ENCODE results near the gene CHPF. TPM values are rescaled to one million over a fixed set of nuclear protein-coding genes. Genes with fewer than 3 reads are reported as not detected.

CHPF gene
- total RNA-seq, 1 experiment from 2014 or later: 104 TPM

DNA sequence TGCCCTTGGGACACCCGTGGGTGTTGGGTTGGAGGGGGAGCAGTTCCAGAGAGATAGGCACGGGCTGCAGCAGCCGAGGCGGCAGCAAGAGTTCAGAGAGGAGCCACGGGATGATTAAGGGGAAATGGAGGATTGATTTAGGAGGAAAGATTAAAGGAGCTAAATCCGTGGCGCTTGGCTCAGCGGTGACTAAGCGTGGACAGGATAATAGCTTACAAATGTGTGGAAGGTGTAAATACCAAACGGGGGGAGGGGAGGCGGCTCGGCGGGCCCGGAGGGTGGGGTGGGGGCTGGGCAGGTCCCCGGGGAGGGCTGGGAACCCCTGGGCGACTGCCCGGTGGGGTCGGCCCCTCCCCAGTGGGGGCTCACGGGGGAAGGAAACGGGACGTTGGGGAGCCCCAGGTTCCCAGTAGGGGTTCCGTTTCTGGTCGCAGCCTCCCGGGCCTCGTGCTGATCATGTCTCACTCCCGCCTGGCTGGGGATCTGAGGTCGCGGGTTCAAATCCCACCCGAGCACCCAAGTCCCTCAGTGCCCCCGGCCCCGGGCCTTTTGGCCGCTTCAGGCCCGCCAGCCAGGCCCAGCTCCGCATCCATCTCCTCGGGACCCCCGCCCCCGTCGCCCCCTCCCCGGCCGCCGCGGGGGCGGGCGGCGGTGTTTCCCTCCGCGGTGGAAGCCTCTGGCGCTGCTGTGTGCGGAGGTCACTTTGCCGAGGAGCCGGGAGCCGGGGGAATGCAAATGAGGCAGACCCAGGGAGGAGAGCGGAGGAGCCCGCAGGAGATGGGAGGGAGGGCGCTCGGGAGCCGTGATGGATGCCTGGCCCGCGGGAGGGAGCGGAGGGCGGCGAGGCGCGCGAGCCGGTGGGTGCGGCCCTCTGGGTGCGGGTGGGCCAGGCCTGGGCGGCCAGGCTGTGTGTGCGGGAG lies 21.2 kb downstream of the CHPF start:
- DNase-seq: peak; percentile 98
- Histone ChIP-seq H3K36me3 (replicated peaks; ENCODE audit: control insufficient read depth, insufficient read depth, low read length) (no peaks in the 10 kb centered on the region), H3K4me3 (ENCODE audit: insufficient read depth, low read depth, low read length) (peak overlapping the region; percentile 42), H3K27me3 (ENCODE audit: control insufficient read depth, insufficient read depth, low read length) (peaks cover 9% of the 10 kb centered on the region)

DNA sequence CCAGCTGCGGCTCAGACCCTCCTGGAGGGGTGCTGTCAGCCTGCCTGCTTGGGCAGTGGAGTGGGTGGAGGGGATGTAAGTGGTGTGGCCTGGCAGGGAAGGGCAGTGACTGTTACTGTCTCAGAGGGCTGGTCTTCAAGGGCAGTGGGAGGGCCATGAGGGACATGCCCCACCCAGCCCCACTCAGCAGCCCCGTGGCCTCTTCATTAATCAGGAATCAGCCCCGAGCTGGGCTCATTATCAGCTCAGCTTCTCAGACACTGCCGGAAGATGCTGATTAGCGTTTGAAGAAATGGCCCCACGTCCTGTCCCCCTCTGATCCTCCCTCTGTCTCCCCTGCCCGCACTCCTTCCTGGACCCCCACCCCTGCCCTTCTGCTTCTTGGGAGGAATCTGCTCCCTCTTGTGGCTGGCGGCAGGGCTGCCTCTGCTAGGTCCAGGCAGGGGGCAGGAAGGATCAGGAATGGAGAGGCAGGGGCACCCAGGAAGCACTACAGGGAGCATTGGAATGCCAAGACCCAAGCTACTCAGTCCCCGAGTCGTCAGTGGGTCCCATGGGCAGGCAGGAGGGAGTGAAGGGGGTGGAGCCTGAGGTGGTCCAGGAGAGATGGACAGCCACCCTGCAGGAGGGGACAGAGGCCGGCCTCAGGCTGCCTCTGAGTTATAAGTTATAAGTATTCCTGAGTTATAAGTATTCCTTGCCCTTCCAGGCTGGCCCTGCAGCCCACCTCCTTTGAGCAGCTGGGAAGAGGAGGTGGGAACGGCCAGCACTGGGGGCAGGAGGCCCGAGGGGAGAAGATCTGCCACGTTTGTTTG lies 22.3 kb downstream of the CHPF start:
- Histone ChIP-seq H3K36me3 (replicated peaks; ENCODE audit: control insufficient read depth, insufficient read depth, low read length) (no peaks in the 10 kb centered on the region), H3K27me3 (ENCODE audit: control insufficient read depth, insufficient read depth, low read length) (peaks cover 12% of the 10 kb centered on the region), H3K4me3 (ENCODE audit: insufficient read depth, low read depth, low read length) (no peak overlapping the region)
- peak; percentile 97 for DNase-seq

DNA sequence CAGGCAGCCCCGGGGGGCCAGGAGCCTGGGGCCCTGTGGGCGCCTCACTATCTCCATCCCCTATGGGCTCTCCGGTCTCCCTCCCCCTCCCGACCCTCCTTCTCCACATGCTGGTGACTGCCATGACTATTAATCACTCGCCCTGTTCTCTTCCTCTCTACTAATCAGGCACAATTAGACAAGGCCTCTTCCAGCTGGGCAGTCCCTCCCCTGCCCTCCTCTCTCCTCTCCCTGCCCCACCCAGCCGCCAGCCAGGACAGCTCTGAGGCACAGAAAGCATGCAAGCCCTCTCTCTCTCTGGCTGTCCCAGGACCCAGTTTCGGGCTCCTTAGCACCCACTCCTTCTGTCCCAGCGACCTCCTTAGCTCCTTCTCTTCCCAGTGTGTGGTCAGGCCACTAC lies 23.5 kb downstream of the CHPF start:
- Histone ChIP-seq H3K4me3 (ENCODE audit: insufficient read depth, low read depth, low read length) (no peak overlapping the region), H3K36me3 (replicated peaks; ENCODE audit: control insufficient read depth, insufficient read depth, low read length) (no peaks in the 10 kb centered on the region), H3K27me3 (ENCODE audit: control insufficient read depth, insufficient read depth, low read length) (peaks cover 20% of the 10 kb centered on the region)
- peak; percentile 65 for DNase-seq

DNA sequence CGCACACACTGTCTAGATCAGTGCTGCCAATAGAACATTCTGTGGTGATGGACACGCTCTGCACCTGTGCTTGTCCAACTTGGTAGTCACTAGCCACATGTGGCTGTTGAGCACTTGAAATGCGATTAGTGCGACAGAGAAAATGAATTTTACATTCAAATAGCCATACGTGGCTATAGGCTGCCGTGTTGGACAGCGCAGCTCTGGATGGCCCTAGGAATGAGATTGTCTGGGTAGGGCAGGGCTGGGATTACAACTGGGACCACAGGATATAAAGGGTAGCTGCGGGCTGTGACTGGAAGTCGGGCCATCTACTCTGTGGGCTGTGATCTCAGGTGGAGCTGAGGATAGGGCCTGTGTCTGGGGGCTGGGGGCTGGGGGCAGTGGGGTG lies 24.1 kb downstream of the CHPF start:
- DNase-seq: no peak
- H3K4me3 ChIP-seq (ENCODE audit: insufficient read depth, low read depth, low read length): no peak overlapping the region
- no peaks in the 10 kb centered on the region for H3K36me3 ChIP-seq (replicated peaks; ENCODE audit: control insufficient read depth, insufficient read depth, low read length)
- H3K27me3 ChIP-seq (ENCODE audit: control insufficient read depth, insufficient read depth, low read length): peaks cover 25% of the 10 kb centered on the region

DNA sequence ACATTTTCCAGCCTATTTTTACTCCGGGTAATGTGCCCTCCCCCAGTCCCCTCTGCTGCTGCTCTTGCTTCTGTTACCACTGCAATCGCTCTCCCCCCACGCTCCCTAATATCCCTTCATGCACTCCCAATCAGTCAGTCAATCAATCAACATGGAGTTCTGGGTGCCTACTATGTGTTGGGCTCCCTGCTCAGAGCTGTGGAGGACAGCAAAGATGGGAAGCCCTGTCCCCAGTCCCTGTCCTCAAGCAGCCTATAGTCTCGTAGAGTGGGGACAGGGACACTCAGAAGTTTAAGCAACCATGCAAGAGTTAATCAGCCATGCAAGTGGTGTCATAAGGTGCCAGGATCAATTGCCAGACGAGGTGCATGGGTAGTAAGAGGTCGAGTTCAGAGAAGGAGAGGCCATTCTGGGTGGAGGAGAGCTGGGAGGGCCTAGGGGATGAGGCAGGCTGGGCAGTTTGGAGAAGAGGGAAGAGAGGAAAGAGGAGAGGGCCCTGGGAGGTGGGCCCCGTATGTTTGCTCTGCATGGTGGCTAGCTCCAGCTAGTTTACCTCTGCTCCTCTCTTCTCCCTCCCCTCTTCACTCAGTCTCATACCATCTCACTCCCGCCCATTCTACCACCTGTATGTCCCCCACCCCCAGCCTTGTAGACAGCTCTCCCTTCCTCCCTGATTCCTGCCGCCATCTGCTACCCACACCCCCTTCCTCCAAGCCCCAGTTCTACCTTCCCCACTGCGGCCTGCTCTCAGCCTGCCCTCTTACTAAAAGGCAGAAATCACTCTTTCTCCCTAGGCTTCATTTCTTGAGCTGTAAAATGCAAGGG lies 25.4 kb downstream of the CHPF start:
- H3K27me3 ChIP-seq (ENCODE audit: control insufficient read depth, insufficient read depth, low read length): peaks cover 39% of the 10 kb centered on the region
- H3K36me3 ChIP-seq (replicated peaks; ENCODE audit: control insufficient read depth, insufficient read depth, low read length): no peaks in the 10 kb centered on the region
- no peak overlapping the region for H3K4me3 ChIP-seq (ENCODE audit: insufficient read depth, low read depth, low read length)
- DNase-seq: peak; percentile 57

DNA sequence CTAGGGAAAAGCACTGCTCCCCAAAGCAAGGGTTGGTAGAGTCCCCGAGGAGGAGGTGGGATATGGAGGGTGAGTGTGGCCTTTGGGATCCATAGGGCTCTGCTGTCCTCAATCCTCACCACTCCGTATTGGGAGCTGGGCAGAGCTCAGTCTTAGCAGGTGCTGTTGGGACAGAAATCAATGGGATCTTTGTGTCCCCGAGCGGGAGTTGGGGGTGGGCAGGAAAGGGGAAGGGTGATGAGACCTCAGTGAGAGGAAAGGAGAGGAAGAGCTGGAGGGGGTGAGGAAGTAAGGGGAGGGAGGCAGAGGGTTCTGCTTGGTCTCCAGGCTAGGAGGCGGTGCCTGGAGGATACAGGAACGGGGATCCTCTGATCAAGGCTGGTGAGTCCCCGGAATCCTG lies 26.7 kb downstream of the CHPF start:
- no peaks in the 10 kb centered on the region for H3K36me3 ChIP-seq (replicated peaks; ENCODE audit: control insufficient read depth, insufficient read depth, low read length)
- no peak for DNase-seq
- H3K4me3 ChIP-seq (ENCODE audit: insufficient read depth, low read depth, low read length): no peak overlapping the region
- H3K27me3 ChIP-seq (ENCODE audit: control insufficient read depth, insufficient read depth, low read length): peaks cover 51% of the 10 kb centered on the region

DNA sequence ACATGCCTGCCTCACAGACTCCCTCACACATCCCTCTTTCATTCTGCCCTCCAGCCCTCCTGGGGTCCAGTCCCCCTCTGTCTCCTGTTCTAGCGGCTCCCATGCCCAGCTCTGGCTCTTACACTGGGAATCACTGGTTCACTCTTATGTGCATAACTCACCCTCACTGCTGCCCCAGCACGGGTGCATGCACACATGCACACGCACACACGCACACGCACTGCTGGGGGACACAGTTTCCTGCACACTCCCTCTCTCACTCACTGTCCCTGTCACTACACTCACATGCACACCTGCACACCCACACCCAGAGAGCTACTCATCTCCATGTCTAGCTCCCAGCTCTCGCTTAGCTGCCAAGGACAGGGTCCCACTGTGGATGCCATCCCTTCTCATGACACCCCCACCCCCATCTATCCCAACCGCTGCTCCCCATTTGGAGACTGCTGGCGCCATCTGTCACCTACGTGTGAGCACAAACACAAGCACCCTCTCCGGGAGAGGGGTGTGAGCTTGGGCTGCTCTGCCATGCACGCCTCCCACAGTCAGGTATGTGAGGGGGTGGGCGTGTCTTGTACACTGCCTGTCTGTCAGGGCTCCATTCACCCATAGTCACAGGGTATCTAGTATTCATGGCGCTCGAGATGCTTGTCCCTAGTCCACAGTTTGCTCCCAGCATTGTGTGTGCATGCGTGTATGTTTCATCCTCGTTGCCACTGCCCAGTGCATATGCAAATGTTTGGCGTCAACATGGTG lies 27.6 kb downstream of the CHPF start:
- DNase-seq: no peak
- H3K36me3 ChIP-seq (replicated peaks; ENCODE audit: control insufficient read depth, insufficient read depth, low read length): no peaks in the 10 kb centered on the region
- H3K27me3 ChIP-seq (ENCODE audit: control insufficient read depth, insufficient read depth, low read length): peaks cover 57% of the 10 kb centered on the region
- no peak overlapping the region for H3K4me3 ChIP-seq (ENCODE audit: insufficient read depth, low read depth, low read length)

DNA sequence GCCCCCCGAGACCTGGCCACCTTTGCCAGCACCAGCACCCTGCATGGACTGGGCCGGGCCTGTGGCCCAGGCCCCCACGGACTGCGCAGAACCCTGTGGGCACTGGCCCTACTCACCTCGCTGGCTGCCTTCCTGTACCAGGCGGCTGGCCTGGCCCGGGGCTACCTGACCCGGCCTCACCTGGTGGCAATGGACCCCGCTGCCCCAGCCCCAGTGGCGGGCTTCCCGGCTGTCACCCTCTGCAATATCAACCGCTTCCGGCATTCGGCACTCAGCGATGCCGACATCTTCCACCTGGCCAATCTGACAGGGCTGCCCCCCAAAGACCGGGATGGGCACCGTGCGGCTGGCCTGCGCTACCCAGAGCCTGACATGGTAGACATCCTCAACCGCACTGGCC lies 28.8 kb downstream of the CHPF start:
- peaks cover 59% of the 10 kb centered on the region for H3K27me3 ChIP-seq (ENCODE audit: control insufficient read depth, insufficient read depth, low read length)
- DNase-seq: no peak
- no peak overlapping the region for H3K4me3 ChIP-seq (ENCODE audit: insufficient read depth, low read depth, low read length)
- H3K36me3 ChIP-seq (replicated peaks; ENCODE audit: control insufficient read depth, insufficient read depth, low read length): no peaks in the 10 kb centered on the region

DNA sequence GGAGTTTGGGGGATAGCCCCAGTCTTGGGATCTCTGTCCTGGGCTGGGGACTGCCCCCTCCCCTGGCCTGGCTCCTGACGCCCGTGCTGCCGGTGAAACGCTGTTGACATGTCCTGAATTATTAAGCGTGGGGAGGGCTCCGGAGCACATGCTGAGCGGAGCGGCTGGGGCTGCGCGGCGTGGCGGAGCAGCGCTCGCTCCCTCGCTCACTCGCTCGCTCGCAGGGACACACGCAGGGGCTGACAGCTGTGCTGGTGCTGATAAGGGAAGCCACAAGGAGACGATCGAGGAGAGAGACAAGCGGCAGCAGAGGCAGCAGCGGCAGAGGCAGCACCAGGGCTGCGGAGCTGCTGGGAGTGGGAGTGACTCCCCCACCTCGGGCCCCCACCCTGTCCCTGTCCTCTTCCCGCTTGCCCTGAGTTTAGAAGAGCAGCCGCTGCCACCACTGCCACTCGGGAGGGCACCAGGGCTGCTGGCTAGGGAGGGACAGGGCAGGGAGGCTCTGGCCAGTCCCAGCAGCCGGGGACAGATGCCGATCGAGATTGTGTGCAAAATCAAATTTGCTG lies 29.3 kb downstream of the CHPF start, which contains the start of gene ASIC4:
Gene ASIC4 (plus strand): TSS at position 287 of the 566 bp plus-strand sequence. CDS start 243 bp downstream, at position 530.
- peaks cover 59% of the 10 kb centered on the region for H3K27me3 ChIP-seq (ENCODE audit: control insufficient read depth, insufficient read depth, low read length)
- H3K4me3 ChIP-seq (ENCODE audit: insufficient read depth, low read depth, low read length): peak within 1 kb of the TSS; percentile 1; the same call in 1 of the 2 replicates
- peak; percentile 79 for DNase-seq
- no peaks in the 10 kb centered on the region for H3K36me3 ChIP-seq (replicated peaks; ENCODE audit: control insufficient read depth, insufficient read depth, low read length)

DNA sequence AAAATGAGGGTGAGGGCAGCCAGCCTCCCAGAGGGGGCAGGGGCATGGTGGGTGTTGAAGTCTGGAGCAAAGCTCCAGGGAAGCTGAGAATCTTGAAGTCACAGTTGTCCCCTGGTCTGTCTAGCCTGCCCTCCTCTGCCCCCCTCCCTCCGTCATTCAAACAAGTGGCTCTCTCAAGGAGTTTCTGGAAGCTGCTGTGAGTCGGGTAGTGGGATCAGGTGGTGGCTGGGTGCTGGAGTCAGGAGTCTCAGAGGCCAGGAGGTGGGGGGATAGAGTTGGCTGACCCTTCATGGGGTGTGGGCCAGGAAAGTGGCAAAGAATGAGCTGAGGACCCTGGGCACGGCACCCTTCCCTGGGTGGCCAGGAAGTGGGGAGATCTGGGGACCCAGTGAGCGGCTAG lies 29.8 kb downstream of the CHPF start:
- H3K36me3 ChIP-seq (replicated peaks; ENCODE audit: control insufficient read depth, insufficient read depth, low read length): no peaks in the 10 kb centered on the region
- peaks cover 59% of the 10 kb centered on the region for H3K27me3 ChIP-seq (ENCODE audit: control insufficient read depth, insufficient read depth, low read length)
- DNase-seq: peak; percentile 72
- H3K4me3 ChIP-seq (ENCODE audit: insufficient read depth, low read depth, low read length): no peak overlapping the region; the same call in 1 of the 2 replicates

DNA sequence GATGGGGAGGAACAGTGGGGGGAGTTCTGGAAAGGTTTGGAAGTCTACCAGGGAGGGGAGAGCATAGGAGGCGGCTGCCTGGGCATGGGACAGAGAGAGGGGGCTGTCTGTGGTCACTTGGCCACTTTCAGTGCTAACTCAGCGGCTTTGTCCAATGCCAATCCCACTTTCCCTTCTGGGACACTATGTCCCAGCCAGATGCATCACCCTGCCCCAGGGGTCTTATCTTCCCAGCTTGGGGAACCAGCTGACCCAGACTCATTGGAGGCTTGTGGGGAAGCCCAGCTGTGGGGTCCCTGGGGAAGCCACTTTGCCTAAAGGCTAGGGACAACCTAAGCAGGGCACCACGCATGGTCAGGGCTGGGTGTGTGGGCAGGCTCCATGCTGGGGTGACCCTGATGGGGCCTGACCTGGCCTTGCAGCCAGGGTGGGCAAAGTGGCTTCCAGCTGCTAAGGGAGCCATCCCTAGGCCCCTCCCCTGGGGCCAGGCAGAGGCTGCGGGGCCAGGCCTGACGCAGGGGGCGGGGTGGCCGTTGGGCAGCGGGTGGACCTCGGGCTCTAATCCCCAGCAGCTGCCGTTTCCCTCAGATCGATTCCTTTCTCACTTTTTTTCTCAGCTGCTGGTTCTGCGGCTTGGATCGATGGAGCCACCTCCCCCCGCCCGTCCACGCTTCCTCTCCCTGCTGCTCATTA lies 30.9 kb downstream of the CHPF start:
- H3K36me3 ChIP-seq (replicated peaks; ENCODE audit: control insufficient read depth, insufficient read depth, low read length): no peaks in the 10 kb centered on the region
- H3K4me3 ChIP-seq (ENCODE audit: insufficient read depth, low read depth, low read length): no peak overlapping the region
- peaks cover 54% of the 10 kb centered on the region for H3K27me3 ChIP-seq (ENCODE audit: control insufficient read depth, insufficient read depth, low read length)
- DNase-seq: peak; percentile 80

DNA sequence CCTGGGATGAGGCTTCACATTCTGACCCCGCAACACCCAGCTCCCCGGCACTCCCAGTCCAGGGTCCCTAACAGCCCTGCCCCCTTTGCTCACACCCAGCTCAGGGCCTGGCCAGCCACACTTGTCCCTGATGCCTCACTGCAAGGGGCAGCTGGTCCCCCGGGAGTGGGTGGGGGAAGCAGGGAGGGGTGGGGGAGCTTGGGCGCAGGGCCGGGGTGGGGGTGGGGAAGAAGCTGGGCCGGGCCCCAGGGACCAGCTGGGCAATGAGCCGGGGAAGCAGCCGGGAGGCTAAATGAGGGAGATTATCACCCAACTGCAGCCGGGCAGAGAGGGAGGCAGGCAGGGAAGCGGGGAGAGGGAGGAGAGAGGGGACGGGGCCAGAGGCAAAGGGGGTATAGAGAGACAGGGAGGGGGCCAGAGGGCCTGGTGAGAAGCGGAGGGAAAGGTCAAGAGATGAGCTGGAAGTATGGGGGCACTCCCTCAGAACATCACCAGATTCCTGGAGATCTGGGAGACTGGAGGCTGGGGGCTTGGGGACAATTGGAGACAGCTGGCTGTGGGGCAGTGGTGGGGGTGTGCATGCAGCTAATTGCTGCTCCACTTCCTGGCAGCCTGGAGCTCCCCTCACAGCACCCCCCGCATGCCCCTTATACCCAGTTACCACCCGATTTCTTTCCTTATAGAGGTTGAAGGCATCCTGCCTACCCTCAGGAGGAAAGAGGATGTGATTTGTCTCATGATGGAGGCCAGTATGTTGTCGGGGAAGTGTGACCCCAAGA lies 31.9 kb downstream of the CHPF start:
- Histone ChIP-seq H3K4me3 (ENCODE audit: insufficient read depth, low read depth, low read length) (no peak overlapping the region), H3K27me3 (ENCODE audit: control insufficient read depth, insufficient read depth, low read length) (peaks cover 51% of the 10 kb centered on the region), H3K36me3 (replicated peaks; ENCODE audit: control insufficient read depth, insufficient read depth, low read length) (no peaks in the 10 kb centered on the region)
- DNase-seq: peak; percentile 76

All from H7 (cell line).